Measurements from ENCODE around the gene NDUFS6.
"Not testable (repeated sequence)": the region's sequence is repeated elsewhere in the genome, so short reads cannot be mapped to it uniquely, and the experiment has no call there.

NDUFS6 gene

GRCh38 chr5:1784197-1785050, 16.8 kb upstream of the NDUFS6 start:
- DNase-seq = no peak

DNA sequence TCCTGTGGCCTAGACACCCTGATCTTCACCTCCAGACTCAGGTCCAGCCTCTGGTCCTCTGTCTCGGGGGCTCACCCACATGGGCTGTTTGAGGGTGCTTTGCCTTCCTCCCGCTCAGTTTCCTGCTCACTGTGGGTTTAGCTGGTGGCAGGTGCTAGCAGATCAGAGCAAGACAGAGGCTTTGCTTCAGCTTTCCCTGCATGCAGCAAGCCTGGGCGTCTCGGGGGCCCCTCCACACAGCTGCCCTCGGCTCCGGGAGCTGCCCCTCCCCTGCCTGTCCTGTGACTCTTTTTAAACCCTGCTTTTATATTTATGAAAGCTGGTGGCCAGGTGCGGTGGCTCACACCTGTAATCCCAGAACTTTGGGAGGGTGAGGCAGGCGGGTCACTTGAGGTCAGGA, 16.1 kb upstream of the NDUFS6 start:
- no peak for DNase-seq

- DNase-seq = no peak
These were observed 15.2 kb upstream of the NDUFS6 start for GRCh38 chr5:1785984-1786383.

DNA sequence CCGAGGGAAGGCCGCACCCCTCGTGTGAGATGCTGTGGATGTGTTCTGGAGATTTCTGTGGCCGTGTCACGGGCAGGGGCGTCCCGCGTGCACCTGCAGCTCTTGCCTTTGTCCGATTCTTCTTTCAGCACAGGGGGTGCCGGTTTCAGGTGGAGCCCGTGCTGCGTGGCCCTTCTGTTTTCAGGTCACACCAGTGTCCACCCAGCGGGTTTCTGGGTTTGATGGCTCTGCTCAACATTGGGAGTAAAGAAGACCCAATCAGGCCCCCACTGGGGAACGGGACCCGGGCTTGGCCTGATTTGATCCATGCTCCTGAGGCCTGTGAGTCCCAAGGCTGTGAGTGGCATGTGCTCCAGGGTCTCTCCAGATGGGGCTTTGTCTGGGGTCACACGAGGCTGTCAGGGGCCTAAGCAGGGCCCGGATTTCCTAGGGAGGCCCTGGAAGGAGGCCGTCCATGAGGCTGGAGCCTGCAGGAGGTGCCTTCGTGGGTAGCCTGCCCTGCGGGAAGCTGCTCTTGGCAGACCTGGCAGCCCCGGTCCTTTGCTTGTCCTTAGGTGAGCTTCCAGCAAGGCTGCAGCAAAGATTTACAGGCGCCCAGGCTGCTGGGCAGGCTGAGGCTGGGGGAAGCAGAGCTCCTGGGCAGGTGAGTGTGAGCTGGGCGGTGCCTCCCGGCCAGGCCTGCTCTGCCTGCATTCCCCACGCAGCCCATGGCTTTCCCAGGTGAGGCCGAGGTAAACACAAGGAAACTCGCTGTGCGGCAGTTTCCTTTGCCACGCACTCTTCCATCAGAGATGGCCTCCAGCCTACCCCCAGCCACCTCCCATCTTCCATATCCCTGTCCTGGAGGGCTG, 14.4 kb upstream of the NDUFS6 start:
- no peak for DNase-seq

DNA sequence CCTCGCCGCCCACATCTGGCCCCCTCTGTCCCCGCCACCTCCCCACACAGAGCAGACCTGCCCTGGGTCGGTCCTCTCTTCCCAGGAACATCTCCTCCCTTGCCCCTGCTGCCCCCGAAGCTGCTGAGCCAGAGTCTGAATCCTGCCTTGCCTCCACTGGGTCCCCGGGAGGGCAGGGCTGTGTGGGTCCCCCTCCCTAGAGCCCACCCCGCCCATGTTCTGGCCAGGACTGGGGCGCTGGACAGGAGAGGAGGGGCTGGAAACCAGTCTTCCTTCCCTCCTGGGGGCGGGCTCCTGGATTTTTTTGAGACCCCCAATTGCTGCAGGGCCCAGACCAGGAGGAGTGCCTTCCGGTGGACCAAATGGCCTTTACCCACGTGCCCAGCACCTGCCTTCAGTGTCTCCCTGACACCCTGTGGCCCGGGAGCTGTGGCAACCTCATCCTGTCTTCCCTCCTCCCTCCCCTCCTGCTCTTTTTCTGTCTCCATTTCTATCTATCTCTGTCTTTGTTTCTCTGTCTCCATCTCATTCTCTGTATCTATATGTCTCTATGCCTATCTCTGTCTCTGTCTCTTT, 13.6 kb upstream of the NDUFS6 start:
- no peak for DNase-seq

GRCh38 chr5:1788200-1788599, 13.0 kb upstream of the NDUFS6 start:
- DNase-seq = peak; percentile 9

GRCh38 chr5:1788828-1789227, 12.4 kb upstream of the NDUFS6 start:
- no peak for DNase-seq

- not testable (repeated sequence) for DNase-seq
These were observed 11.8 kb upstream of the NDUFS6 start for GRCh38 chr5:1789438-1789833.

DNA sequence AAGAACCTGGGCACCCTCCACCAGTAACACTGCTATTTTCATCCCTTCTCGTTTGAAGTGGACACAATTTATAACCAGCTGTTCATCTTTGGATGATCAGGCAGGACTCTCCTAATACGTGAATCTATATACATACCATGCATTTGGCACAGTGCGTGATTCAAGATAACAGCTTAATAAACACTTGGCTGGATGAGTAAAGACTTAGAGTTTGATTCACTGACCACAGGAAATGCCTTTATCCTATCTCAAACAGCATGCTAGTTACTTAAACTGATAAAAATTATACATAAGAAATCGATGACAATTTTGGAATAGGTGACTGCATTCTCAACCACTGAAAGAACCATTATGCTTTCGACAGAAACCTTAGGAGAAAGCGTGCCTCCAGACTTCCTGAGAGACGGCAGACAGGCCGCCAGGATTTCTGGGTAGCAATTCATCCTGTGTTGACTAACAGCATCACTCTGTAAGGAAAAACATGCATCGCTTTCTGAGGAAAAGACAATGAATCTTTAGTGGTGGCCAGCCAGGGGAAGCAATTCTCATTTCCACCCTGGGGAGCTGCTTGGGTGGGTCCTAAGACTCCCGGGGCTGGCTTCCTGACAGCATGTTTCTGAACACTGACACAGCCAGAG, 11.3 kb upstream of the NDUFS6 start:
- no peak for DNase-seq

DNA sequence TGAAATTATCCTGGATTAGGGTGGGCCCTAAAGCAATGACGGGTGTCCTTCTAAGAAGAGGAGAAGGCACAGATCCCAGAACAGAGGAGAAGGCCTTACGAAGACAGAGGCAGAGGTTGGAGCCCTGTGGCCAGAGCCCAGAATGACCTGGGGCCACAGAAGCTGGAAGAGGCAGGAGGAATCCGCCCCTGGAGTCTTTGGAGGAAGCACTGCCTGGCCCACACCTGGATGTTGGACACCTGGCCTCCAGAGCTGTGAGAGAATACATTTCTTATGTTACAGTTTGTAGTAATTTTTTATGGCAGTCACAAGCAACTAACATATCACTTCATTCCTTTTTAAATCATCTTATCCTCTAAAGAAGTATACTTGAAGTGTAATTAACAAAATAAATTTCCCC, 10.0 kb upstream of the NDUFS6 start:
- no peak for DNase-seq

GRCh38 chr5:1792842-1793266, 8.4 kb upstream of the NDUFS6 start:
- peak; percentile 42 for DNase-seq

DNA sequence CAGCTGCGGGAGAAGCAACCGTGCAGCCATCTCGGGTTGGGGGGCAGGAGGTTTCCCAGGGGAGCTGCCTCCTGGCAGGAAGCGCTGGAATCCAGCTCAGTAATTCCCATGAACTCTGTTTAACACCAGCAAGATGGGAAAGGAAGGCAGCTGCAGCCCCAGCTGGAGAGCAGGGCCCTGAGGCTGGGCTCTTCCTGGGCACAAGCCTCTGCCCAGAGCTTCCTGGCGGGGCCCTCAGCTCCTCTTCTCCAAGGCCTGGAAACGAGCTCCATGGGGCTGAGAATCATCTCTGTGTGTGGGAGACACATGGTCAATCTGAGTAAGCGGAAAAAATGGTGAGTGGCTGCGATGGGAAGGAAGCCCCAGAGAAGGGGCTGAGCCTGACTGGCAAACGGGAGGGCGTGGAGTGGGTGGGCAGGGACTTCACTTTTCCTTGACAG, 7.9 kb upstream of the NDUFS6 start:
- peak; percentile 56 for DNase-seq

GRCh38 chr5:1793966-1794900, 7.0 kb upstream of the NDUFS6 start:
- DNase-seq = no peak

GRCh38 chr5:1794901-1795290, 6.3 kb upstream of the NDUFS6 start:
- DNase-seq = no peak

DNA sequence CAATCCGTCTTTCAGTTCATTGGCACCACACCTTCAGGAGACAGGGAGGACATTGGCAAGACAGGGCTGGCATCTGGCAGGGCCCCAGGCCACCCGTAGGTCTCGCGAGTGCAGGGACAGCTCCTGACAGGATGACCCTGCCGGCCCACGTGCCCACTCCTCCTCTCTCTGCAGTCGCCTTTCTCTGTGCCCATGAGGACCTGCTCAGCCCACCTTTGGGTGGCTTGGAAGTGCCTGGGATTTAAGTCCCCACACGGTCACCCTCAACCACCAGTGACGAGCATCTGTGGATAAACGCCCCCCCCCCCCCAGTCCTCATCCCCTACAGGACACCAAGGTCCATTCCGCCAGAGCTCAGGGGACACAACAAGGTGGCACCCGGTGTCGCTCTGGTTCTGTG, 5.7 kb upstream of the NDUFS6 start:
- no peak for DNase-seq

GRCh38 chr5:1795931-1796330, 5.3 kb upstream of the NDUFS6 start:
- DNase-seq = no peak

GRCh38 chr5:1796371-1797102, 4.7 kb upstream of the NDUFS6 start:
- DNase-seq = no peak

- DNase-seq = no peak
These were observed 4.0 kb upstream of the NDUFS6 start for GRCh38 chr5:1797103-1797800.

GRCh38 chr5:1797855-1798254, 3.4 kb upstream of the NDUFS6 start:
- no peak for DNase-seq

DNA sequence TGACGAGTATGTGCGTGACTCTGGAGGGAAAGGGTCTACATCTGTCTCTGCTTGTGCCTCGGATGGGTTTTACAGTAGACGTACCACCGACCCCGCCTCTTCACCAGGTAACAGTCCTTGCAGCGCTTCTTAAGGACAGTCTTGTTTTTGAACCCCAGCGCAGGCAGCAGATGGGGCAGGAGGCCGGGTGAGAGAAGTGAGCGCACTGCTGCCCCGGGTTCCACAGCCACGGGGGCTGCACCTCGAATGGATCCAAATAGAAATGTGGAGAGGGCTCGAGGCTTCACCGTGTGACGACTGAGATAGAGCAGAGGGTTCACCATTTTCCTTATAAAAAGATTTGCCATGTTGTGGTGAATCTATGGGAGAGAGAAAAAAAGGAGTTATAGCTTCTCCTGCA, 2.6 kb upstream of the NDUFS6 start:
- not testable (repeated sequence) for DNase-seq

Data from femur (tissue), 1 donor.